ENCODE results near the gene RHOH.

- TF ChIP-seq POLR2A (IDR thresholded peaks at IDR 0.05; ENCODE audit: low read depth, low read length): no peak
- TF ChIP-seq ELK1 (IDR thresholded peaks at IDR 0.05; ENCODE audit: low read depth, low read length): no peak
- no peak for TF ChIP-seq ASH2L (IDR thresholded peaks at IDR 0.05; ENCODE audit: borderline replicate concordance, low read depth)
Measured at GRCh38 chr4:40190465-40190864, 6.4 kb upstream of the RHOH start.

Measured in GM12878 (cell line).